Keratinocyte (primary cell): Measurements from ENCODE around the gene CCNYL1.
"Not testable (repeated sequence)": the region's sequence is repeated elsewhere in the genome, so short reads cannot be mapped to it uniquely, and the experiment has no call there.

Experiments used
- CTCF ChIP-seq, 3 experiments: IDR thresholded peaks in 1 of 3; conservative IDR thresholded peaks in 1 of 3; optimal IDR thresholded peaks in 1 of 3; 2 replicates in 2 of 3; 3 replicates in 1 of 3; pipeline versions ENCODE3 to v1.5.1; 2011; ENCODE audit warnings: low read length in 3 of 3, mild to moderate bottlenecking in 3 of 3, moderate library complexity in 2 of 3, control low read depth in 1 of 3, inconsistent platforms in 1 of 3; ENCODE audit not compliant: insufficient read depth in 2 of 3; ENCODE audit errors: extremely low read depth in 1 of 3
- EZH2 ChIP-seq: IDR thresholded peaks from one replicate; pipeline ENCODE4 v1.6.1; 2012; ENCODE audit warnings: inconsistent platforms, mild to moderate bottlenecking, low read length, moderate library complexity

GRCh38 chr2:207723425-207723787 lies 12.0 kb downstream of the CCNYL1 start:
- TF ChIP-seq CTCF (optimal IDR thresholded peaks at IDR 0.05 in 1 of 3, IDR thresholded peaks at IDR 0.05 in 1 of 3, conservative IDR thresholded peaks at IDR 0.05 in 1 of 3; ENCODE audit: extremely low read depth in 1 of 3, insufficient read depth in 2 of 3, low read length in 3 of 3); EZH2: not testable (repeated sequence)
